NCI-H1417 (cell line): ENCODE results near the gene CMIP.
"Not testable (repeated sequence)": the region's sequence is repeated elsewhere in the genome, so short reads cannot be mapped to it uniquely, and the experiment has no call there.

Source experiments
- DNase-seq, 3 experiments: peaks; one replicate each; lab custom pipeline; 2025; lab: John Stamatoyannopoulos, UW

The CMIP gene

DNA sequence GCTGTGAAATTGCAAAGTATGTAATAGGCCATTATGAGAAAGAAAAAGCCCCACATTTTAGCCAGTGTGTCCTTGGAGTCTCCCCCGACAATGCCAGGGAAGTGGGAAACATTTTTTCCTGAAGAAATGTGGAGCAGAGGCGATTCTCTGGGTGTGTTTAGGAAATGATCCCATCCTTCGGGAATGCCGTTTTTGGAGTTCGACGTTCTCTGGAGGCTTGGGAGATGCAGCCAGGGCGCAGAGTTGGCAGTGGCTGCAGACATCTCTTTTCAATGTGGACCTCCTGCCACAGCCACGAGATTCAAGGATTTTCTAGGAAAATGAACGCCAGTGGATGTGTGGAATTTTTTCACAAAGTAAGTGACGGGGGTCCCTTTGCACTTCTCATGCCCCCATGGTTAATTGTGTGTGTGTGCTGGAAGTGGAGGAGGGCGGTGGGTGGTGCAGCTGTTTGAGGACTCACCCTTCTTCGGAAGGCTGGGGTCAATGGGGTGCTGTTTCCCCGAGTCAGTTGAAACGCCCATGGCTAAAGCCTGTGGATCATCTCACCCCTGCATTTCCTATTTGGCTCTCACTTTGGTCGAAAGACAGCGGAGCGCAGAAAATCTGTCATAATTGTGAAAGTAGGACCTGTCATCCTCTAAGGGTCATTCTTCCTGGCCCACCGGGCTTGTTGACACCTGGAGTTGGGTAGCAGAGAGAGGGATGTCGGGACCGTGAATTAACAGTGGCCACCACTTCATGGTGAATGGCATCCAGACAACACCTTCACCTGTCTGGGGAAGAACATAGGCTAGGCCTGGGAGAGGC is 73.2 kb downstream of the CMIP start:
- no peak for DNase-seq

DNA sequence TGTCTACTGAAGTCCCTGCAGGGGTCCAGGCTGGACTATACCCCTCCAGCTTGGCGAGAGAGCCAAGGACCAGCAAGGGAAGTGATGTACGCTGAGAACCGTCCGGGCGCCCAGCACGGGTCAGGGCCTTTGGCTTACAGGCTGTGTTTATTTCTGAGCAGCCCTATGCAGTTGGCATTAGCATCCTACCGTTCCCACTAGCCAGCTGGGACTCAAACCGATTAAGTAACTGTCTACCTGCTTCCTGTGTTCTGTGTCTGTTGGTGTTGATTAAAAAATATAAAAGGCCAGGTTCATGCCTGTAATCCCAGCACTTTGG is 73.8 kb downstream of the CMIP start:
- no peak for DNase-seq

DNA sequence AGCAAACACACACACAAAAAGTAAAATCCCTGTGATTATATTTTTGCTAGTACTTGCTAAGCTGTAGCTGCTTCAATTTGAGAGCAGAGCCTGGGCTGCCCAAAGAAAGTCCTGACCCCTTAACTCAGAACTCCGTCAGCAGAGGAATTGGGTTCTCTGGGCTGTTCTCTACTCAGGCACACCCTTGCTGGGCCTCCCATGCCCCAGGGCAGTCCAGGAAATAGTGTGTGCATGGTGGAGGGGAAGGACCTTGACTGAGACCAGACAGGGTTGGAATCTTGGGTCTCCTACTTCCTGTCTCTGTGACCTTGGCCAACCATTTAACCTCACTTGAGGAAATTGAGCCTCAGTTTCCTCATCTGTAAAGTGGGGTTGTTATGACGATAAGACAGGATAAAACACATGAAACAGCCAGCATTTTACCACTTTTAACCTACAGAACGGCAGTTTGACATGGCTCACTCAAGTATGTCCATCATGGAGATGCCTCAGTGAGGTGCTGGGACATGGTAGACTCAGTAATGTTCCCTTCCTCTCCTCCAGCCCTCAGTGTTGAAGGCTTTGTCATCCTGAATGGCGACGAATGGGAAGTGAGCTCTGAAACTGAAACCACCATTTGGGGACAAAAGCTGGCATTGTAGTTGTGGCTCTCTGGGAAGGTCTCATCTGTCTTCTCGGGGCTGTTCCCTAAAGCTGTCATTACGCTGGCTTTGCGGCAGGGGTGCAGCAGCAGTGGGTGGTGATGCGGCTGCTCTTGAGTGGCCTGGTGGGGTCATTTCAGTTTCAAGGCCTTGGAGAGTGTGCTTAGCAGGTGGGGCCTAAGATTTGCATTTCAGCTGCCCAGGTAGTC is 74.9 kb downstream of the CMIP start:
- no peak for DNase-seq

DNA sequence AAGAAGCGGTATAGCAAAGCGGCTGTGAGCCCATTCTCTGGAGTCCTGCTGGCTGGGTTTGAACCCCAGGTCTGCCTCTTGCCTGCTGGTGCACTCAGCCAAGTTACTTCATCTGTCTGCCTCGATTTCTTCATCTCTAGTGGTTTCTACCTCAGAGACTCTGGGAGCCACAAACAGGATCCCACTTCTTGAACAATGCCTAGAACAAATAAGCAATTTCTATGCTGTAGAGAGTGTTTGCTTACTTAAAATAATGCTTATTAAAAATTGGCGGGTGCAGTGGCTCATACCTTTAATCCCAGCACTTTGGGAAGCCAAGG is 75.5 kb downstream of the CMIP start:
- no peak for DNase-seq

DNA sequence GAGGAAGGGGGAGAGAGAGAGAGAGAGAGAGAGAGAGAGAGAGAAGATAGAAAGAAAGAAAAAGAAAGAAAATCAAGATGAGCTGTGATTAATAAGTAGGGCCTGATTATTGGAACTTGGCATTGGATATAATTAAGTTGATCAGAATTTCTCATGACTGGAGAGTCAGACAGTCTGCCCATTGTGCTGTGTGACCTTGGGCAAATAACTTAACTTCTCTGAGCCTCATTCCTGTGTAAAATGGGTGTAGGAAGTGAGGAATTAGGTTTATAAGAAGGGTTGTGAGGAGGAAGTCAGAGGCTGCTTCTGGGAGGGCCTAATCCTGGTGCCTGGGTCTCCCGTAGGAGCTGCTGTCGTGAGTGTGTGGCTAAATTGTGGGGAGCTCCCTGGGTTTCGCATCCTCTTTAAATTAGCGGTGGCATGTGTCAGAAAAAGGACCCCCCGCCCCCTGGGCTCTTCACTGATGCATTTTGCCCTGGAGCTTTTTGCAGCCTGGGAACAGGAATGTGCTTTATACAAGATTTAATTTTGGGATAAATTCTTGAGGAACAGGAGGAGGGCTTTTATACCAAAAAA is 76.0 kb downstream of the CMIP start:
- DNase-seq, result no peak

DNA sequence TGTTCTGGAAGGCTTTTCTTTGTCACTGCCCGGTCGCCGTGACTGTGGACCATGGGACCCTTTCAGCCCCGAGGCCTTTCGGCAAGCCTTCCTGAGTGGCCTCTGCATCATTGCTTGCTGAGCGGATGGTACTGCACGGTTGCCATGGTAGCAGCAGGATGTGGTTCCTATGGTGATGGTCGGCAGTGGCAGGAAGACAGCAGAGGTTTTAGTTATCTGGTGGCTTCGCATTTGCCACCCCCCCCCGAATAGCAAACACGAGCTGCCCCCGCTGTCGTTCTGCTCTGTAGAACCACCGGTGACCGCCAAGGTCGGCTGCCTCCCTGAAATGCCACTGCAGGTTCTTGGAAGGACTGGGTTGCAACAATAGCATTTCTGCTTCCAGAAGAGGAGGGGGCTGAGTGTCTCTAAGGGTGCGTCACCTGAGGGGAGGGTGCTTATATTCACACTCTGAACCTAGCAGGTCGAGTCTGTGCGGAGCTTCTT is 76.6 kb downstream of the CMIP start:
- DNase-seq, result peak in 2 of 3 experiments; percentile 62 to 88

DNA sequence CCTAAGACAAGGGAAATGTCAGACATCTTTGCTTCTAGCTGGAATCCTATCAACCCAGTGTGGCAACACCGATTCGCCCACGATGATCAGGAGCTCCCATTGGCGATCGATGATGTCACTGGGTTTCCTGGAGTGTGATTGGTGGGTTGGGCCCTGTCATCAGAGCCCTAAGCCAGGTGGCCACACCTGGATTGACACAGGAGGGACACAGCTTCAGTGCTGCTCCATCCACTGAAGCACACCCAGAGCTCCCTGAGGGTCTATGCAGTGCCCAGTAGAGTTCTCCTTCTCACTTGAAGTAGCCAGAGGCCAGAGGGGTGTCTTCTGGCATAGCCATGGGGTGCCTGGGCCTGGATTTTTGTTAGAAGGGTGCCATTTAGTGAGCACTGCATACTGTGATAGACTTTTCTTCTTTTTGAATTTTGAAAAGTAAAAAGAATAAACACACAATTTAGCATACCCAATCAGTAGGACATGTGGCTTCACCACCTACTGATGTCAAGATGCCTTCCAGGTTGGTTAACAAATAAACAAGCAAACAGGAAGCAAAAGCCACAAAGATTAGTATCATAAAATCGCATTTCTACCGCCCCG is 77.6 kb downstream of the CMIP start:
- DNase-seq, result peak in 1 of 3 experiments; percentile 20

DNA sequence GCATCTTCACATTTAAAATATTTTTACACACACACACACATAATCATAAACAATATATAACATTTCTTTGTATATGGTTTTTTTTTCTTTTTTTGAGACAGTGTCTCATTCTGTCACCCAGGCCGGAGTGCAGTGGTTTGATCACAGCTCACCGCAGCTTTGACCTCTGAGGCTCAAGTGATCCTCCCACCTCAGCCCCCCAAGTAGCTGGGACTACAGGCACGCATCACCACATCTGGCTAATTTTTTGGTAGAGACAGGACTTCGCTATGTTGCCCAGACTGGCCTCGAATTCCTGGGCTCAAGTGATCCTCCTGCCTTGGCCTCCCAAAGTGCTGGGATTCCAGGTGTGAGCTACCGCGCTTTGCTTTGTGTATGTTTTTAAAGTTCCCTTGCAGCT is 78.2 kb downstream of the CMIP start:
- DNase-seq, result not testable (repeated sequence)

DNA sequence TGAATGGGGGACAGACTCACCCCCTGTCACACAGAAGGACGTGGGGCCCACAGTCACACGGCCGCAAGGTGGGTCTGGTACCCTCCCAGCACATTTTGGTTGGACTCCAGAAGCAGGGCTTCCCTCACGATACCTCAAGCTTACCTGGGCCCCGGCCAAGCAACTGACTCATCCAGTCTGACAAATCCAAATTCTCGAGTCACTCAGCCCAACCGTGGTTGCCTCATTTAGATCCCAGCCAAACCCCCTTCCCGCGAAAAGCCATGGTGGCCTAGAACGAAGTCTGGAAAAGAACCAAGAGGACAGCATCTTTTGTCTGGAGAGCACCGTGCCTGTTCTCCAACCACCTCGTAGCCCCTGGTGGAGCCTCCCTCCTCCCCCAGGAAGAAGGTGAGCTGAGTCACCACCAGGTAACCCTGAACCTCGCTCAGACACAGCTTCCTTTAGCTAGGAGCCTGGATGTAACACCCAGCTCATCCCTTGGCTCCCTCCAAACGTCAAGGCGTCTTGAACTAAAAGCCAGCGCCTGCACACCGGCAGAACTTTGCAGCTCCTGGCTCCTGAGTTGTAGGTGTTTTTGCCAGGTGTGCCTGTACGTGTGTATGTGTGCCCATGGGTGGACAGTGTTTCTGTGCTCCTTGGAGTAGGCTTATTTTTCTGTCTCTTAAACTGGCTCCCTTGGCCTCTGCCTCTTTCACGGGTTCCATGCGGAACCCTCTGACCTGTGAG is 78.9 kb downstream of the CMIP start:
- DNase-seq, result no peak

DNA sequence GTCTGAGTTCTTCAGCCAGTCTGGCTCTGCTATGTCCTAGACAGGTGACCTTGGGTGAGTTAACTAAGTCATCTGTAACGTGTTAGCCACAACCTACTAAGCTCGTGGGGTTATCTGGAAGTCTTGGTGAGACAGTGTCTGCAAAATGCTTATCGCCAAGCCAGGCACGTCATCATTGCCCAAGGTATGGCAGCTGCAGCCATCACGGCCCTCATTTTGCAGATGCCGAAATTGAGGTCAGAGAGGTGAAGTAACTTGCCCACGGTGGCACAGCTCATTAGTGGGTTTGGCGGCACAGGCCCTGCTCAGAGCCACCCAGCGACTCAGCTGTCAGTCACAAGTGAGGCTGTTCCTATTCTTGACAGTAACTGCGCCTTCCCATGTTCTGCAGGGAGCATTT is 79.8 kb downstream of the CMIP start:
- DNase-seq, result no peak

DNA sequence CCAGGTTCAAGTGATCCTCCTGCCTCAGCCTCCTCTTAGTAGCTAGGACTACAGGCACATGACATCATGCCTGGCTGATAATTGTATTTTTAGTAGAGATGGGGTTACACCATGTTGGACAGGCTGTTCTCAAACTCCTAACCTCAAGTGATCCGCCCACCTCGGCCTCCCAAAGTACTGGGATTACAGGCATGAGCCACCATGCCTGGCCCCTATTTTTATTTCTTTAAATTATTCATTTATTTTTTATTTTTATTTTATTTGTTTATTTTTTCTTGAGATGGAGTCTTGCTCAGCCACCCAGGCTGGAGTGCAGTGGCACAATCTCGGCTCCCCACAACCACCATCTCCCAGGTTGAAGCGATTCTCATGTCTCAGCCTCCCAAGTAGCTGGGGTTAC is 80.3 kb downstream of the CMIP start:
- DNase-seq, result not testable (repeated sequence)

DNA sequence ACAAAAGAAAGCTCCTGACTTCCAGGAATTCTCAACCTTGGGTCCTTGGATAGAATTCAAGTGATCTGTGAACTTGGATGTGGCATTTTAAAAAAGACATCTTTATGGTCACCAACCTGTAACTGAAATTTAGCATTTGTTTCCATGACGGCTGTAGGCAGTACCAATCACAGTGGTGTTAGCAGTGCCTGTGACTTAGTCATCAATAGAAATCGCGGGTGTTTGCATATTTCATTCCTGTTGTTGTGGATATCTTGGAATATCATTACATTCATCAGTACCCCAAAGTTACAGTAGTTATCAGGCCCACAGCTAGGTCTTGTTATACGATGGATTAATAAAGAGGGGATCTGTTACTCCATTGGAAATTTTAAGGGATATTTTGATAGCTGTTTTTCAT is 81.6 kb downstream of the CMIP start:
- DNase-seq, result no peak

DNA sequence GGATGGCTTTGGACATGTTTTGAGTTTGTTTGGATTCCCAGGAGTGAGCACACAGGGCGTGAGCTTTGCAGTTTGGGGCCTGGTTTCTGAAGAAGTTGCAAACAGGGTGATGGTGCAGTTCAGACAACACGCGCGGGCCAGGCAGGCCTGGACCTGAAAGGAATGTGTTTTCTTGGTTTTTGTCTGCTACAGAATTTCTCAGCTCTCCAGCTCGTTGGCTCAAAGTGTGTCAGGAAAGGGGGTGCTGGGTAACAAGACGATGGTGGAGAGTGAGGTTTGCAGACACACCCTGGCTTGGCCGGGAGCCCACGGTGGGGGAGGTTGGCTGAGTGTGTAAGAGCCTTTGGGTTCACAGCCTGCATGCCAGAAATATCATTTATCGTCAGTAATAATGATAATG is 82.3 kb downstream of the CMIP start:
- DNase-seq, result no peak

DNA sequence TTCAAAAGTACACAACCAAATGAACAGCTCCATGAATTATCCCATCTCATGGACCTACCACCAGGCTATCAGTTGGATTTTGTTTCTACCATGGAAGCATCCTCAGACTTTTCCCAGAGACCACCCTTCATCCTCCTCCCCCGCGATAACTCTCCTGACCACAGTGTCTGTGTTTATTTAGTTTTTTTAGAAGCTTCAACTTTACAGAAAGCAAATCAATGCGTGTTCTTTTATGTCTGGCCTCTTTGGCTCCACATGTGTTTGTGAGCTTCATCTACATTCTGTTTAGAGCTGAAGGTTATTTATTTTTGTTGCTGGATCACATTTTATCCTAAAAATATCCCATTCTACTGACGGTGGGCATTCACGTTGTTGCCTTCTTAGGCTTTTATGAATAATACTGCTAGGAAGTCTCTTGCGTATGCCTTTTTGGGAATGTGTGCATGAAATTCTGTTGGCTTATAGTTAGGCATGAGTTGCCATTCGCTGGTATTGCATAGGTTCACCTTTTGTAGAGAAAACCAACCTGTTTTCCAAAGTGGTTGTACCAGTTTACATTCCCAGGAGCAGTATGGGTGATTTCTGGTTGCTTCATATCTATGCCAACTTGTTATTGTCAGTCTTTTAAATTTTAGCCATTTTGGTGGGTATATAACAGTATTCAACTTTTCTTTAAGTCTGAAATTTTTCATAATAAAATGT is 83.0 kb downstream of the CMIP start:
- DNase-seq, result no peak

DNA sequence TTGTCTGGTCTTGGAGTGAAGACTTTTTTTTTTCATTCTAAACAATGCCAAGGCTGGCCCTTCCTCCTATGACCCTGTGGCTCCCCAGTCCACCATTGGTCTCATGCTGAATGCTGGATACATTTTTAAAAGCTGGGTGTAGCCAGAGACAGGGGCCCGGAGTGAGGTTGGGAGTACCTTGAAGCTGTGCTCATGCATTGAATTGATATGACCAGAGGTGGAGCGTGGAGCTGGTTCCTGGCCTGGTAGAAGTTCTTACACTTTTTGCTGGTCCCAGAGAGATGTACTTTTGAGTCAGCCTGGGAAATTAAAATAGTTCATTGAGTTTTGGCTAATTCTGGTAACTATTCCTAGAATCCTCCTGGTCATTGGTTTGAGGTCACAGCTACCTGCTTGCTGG is 83.6 kb downstream of the CMIP start:
- no peak for DNase-seq

DNA sequence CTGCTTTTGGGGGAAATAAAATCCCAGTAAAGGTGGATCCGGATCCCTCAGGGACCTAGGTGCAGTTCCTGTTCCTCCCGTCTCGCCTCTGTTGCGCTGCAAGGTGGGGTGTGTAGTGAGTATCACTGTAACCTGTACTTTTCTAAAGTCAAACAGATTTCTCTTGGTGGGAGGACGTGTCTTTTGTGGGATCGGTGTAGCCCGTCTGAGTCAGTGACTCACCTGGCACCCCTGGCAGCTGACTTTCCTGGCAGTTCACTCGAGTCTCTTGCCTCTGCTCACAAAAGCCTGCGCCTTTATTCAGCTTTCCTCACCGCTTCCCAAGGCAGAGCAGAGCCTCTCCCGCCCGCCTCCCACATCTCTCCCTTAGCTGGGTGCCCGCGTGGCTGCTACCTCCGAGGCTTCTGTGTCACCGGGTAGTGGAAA is 85.7 kb downstream of the CMIP start:
- no peak for DNase-seq

DNA sequence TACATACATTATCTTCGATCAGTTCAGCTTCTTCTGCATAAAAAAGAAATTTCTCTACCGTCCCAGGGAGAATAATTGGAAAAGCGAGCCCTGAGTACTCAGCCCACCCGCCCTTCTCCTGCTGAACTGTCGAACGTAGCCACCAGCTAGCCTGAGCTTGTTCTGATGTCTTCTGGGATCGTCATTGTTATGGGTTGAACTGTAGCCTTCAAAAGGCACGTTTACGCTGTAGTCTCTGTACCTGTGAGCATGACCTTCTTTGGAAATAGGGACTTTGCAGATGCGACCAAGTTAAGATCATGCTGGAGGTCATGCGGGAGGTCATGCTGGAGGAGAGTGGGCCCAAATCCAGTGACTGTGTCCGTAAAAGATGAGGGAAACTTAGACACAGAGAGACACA is 86.2 kb downstream of the CMIP start:
- DNase-seq, result no peak

DNA sequence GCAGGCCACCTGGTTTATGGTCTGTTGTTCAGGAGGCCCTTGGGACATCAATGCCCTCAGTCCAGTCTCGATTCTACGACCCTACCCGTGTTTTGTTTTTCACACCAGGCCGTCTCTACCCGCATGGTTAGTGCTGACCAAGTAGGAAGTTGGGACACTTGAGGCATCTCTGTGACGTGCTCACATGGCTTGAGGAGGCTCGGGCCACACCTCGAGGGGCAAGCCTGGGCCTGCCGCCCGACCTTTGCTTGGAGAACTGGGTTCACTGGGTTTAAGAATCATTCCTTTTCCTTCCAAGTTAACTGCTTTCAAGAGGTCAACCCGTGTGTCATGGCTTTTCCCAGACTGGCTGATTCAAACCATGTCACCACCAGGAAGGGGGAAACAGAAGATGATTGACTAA is 86.8 kb downstream of the CMIP start:
- DNase-seq, result no peak

DNA sequence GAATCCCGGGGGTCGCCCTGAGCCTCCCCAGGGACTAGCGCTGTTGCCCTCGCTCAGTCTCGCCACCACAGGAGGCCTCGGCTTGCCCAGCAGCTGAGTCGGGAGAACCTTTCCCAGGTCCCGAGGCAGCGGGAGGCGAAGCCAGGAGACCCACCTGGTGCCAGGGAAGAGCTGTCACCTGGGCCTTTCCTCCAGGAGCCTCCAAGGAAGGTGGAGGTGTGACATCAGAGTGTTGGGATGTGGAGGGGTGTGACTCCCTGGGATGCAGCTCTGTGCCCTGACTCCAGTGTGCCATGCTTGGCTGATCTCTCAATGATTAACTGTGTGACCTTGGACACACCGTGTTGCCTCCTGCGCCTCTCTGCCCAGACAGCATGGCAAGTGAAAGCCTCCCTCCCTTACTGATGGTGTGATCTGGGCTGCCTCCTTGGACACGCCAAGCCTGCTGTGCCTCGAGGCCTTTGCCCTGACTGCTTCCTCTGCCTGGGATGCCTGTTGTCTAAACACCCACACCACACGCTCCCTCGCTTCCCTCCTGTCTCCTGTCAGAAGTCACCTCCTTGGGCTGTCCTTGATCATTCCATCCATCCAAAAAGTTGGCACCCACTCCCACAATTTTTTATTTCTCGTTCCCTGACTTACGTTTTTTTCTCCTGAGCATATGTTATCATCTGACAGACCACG is 88.0 kb downstream of the CMIP start:
- DNase-seq, result no peak

DNA sequence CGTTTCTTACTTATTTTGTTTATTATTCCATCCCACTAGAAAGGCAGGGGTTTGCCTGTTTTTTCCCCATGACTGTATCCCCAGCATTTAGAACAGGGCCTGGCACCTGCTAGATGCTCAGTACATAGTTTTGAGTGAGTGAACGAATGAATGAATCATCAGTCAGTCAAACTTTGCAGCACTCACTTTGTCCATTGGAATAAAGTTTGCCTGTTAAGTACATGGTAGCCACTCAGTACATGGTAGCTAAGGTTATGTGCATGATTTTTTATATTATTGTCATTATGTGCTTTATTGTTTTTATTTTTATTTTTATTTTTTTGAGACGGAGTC is 88.5 kb downstream of the CMIP start:
- DNase-seq, result no peak
